ENCODE data around the gene SYTL3. TPM values are rescaled to one million over a fixed set of nuclear protein-coding genes. Genes with fewer than 3 reads are reported as not detected.

SYTL3 gene
- total and polyA plus RNA-seq, 7 donors, result 1.6 to 6.9 (median 3.3) TPM

- no peaks in the 10 kb centered on the region for H3K9me3 ChIP-seq
Observed at GRCh38 chr6:158680015-158680414, 30.2 kb downstream of the SYTL3 start.

DNA sequence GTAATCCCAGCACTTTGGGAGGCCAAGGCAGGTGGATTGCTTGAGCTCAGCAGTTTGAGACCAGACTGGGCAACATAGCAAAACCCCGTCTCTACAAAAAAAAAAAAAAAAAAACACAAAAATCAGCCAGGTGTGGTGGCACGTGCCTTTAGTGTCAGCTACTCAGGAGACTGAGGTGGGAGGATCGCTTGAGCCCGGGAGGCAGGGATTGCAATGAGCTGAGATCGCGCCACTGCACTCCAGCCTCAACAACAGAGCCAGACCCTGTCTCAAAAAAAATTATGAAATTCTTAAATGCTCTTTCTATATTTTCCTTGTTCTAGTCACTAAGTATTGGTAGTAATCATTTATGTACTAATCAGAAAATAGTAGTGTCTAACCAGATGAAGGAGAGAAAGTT, 30.6 kb downstream of the SYTL3 start:
- Histone ChIP-seq H3K4me1 (peaks cover 0 to 13% (median 11%) of the 10 kb centered on the region in 4 donors), H3K9me3 (no peaks in the 10 kb centered on the region), H3K36me3 (no peaks in the 10 kb centered on the region), H3K27me3 (no peaks in the 10 kb centered on the region), H3K27ac (no peak overlapping the region), H3K4me3 (no peak overlapping the region)
- intact Hi-C loops (cut with DNase I), result no loop called here
- 93 to 96% methylated on average over 6 of the region's 6 CpGs for WGBS, 2 donors
- peak; percentile 24 for DNase-seq
- no peak for TF ChIP-seq EP300 (IDR thresholded peaks at IDR 0.05)
- no peak for TF ChIP-seq POLR2A (IDR thresholded peaks at IDR 0.05)
- TF ChIP-seq CTCF (IDR thresholded peaks at IDR 0.05), result no peak
- no peak for TF ChIP-seq POLR2AphosphoS5 (IDR thresholded peaks at IDR 0.05)

More at GRCh38 chr6:158680015-158680414, 30.2 kb downstream of the SYTL3 start:
- Histone ChIP-seq H3K4me1 (peaks cover 0 to 9% (median 7%) of the 10 kb centered on the region in 4 donors), H3K36me3 (no peaks in the 10 kb centered on the region), H3K27me3 (no peaks in the 10 kb centered on the region), H3K4me3 (no peak overlapping the region), H3K27ac (no peak overlapping the region)
- no peak for DNase-seq
- no peak for TF ChIP-seq POLR2AphosphoS5 (IDR thresholded peaks at IDR 0.05)
- no peak for TF ChIP-seq CTCF (IDR thresholded peaks at IDR 0.05)
- TF ChIP-seq POLR2A (IDR thresholded peaks at IDR 0.05), result no peak
- no peak for TF ChIP-seq EP300 (IDR thresholded peaks at IDR 0.05)
- intact Hi-C loops (cut with DNase I), result no loop called here
- WGBS, 2 donors, result 90 to 92% methylated on average over 2 of the region's 2 CpGs

- H3K27me3 ChIP-seq, result no peaks in the 10 kb centered on the region
- H3K27ac ChIP-seq, result peak overlapping the region in 2 of 4 donors; percentile 19 to 65
- H3K4me3 ChIP-seq, result no peak overlapping the region
- peaks cover 0 to 14% (median 12%) of the 10 kb centered on the region in 4 donors for H3K4me1 ChIP-seq
- WGBS, 2 donors, result 71 to 85% methylated on average over 5 of the region's 5 CpGs
- intact Hi-C loops (cut with DNase I), result no loop called here
- DNase-seq, result peak; percentile 19
- H3K9me3 ChIP-seq, result no peaks in the 10 kb centered on the region
- no peak for TF ChIP-seq EP300 (IDR thresholded peaks at IDR 0.05)
- TF ChIP-seq POLR2A (IDR thresholded peaks at IDR 0.05), result no peak
- no peak for TF ChIP-seq CTCF (IDR thresholded peaks at IDR 0.05)
- TF ChIP-seq POLR2AphosphoS5 (IDR thresholded peaks at IDR 0.05), result no peak
- no peaks in the 10 kb centered on the region for H3K36me3 ChIP-seq
Observed at GRCh38 chr6:158684311-158684710, 34.5 kb downstream of the SYTL3 start.

- intact Hi-C loops (cut with DNase I), result loop anchor here (5.0 kb wide), 1 partner anchor 463 kb away; no protein-coding TSS in a partner anchor
- no peaks in the 10 kb centered on the region for H3K36me3 ChIP-seq
- DNase-seq, result peak; percentile 10
- TF ChIP-seq POLR2A (IDR thresholded peaks at IDR 0.05) (no peak), CTCF (IDR thresholded peaks at IDR 0.05) (no peak), EP300 (IDR thresholded peaks at IDR 0.05) (no peak), POLR2AphosphoS5 (IDR thresholded peaks at IDR 0.05) (no peak)
- no peak overlapping the region for H3K4me3 ChIP-seq
- 19 to 56% methylated on average over 5 of the region's 5 CpGs for WGBS, 2 donors
- no peaks in the 10 kb centered on the region for H3K9me3 ChIP-seq
- H3K27me3 ChIP-seq, result no peaks in the 10 kb centered on the region
- H3K27ac ChIP-seq, result peak overlapping the region in 3 of 4 donors; percentile 19 to 65 (median 21)
- peaks cover 0 to 14% (median 12%) of the 10 kb centered on the region in 4 donors for H3K4me1 ChIP-seq
Observed at GRCh38 chr6:158684745-158685324, 35.0 kb downstream of the SYTL3 start.
